Panc1 (cell line): ENCODE measurements around the gene PER2. TPM values are rescaled to one million over a fixed set of nuclear protein-coding genes. Genes with fewer than 3 reads are reported as not detected.

Source experiments
- total RNA-seq: library from RNA; stranded (reverse); gene quantifications from one replicate; pipeline ENCODE4 v1.2.1, GENCODE V29; 2021; ENCODE audit not compliant: unreplicated experiment

Gene PER2
- total RNA-seq, 1 experiment from 2014 or later = 9.9 TPM

Other genes with a start within 250 kb of the PER2 start
- 31.4 TPM for gene SCLY, start 227.6 kb downstream of the PER2 start, total RNA-seq
- gene ESPNL, start 188.3 kb downstream of the PER2 start, total RNA-seq = 0.85 TPM
- gene KLHL30, start 149.9 kb downstream of the PER2 start, total RNA-seq = 0.26 TPM
- gene ERFE, start 129.6 kb downstream of the PER2 start, total RNA-seq = 10.3 TPM
- 49.9 TPM for gene ILKAP, start 84.9 kb downstream of the PER2 start, total RNA-seq
- 42.0 TPM for gene HES6, start 48.6 kb downstream of the PER2 start, total RNA-seq
- 23.4 TPM for gene TRAF3IP1, start 31.9 kb upstream of the PER2 start, total RNA-seq
- gene ASB1, start 138.3 kb upstream of the PER2 start, total RNA-seq = 57.3 TPM